ENCODE data around the gene NFIA.
"Not testable (repeated sequence)": the region's sequence is repeated elsewhere in the genome, so short reads cannot be mapped to it uniquely, and the experiment has no call there.

Gene NFIA

GRCh38 chr1:61058483-61059245, 23.7 kb upstream of the NFIA start:
- DNase-seq (ENCODE audit: low read depth in 2 of 2): no peak

DNA sequence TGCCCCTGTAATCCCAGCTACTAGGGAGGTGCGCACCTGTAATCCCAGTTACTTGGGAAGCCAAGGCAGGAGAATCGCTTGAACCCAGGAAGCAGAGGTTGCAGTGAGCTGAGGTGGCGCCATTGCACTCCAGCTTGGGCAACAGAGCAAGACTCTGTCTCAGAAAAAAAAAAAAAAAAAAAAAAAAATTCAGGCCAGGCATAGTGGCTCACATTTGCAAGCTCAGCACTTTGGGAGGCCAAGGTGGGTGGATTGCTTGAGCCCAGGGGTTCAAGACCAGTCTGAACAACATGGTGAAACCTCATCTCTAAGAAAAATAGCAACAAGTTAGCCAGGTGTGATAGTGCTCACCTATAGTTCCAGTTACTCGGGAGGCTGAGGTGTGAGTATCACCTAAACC, 20.8 kb upstream of the NFIA start:
- DNase-seq (ENCODE audit: low read depth in 2 of 2): not testable (repeated sequence)

GRCh38 chr1:61064673-61065072, 17.7 kb upstream of the NFIA start:
- no peak for DNase-seq (ENCODE audit: low read depth in 2 of 2)

DNA sequence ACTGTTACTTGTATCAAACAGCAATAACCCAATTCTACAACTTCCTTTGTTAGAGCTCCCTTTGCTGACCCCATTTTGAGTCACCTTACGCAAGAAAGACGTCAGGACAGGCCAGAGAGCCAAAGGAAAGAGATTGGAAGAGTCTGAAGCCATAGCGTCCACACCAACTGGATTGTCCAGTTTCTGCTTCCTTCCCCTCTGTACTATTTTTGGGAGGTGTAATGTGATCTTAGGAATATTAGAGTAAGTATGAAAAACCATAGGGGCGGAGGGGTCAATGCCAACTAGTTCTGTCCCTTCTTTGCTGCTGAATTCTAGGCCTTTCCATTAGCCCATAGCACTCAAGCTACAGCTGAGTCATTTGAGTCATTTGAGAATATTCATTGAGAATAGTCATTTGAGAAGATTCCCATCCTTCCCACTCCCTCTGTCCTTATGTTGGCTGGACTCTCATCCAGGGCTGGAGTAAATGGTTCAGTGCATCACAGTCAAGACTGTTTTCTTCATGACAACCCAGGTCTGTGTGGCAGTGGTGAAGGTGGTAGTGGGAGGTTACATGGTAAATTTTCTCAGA, 14.8 kb upstream of the NFIA start:
- no peak for DNase-seq (ENCODE audit: low read depth in 2 of 2)

DNA sequence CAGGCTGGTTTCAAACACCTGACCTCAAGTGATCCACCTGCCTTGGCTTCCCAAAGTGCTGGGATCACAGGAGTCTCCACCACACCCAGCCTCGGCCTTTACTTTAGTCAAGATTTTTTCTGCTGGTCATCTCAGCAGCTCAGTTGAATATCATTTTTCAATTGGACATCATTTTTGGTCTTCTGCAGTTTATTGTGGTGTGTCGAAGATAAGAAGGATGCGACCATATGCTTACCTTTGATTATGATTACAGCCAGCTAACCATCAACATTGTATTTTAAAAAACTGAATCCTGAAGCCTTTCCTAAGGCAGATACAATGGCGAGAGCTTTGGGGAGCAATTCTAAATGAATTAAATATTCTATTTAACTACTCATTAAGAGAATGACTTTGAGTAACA, 12.3 kb upstream of the NFIA start:
- no peak for DNase-seq (ENCODE audit: low read depth in 2 of 2)

DNA sequence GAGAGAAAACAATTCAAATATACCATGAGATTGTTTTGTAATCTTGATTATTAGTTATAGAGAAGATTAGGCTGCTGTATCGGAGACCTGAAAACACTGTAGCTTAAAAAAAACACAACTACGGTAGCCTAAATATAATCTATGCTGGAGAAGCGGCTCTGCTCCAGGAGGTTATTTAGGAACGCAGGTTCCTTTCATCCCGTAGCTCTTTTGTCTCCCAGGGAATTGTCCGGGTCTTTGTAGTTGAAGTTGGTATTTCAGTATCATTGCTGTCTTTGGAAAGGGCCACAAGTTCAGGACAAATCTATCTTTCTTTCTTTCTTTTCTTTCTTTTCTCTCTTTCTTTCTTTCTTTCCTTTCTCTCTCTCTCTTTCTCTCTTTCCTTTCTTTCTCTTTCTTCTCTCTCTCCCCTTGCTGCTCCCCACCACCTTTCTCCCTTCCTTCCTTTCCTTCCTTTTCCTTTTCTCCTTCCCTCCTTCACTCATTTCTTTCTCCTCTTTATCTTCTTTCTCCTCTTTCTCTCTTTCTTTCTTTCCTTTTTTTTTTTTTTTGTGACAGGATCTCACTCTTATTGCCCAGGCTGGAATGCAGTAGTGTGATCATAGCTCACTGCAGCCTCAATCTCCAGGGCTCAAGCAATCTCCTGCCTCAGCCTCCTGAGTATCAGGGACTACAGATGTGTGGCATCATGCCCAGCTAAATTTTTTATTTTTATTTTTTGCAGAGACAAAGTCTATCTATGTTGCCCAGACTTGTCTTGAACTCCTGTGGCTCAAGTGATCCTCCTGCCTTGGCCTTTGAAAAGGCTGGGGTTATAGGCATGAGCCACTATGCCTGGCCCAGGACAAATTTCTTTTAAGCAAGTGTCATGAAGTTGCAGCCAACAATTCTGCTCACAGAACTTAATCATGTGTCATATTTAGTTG, 10.9 kb upstream of the NFIA start:
- no peak for DNase-seq (ENCODE audit: low read depth in 2 of 2)

- no peak for DNase-seq (ENCODE audit: low read depth in 2 of 2)
These were observed 8.5 kb upstream of the NFIA start for GRCh38 chr1:61073871-61074270.

- not testable (repeated sequence) for DNase-seq (ENCODE audit: low read depth in 2 of 2)
These were observed 6.5 kb upstream of the NFIA start for GRCh38 chr1:61075833-61076232.

DNA sequence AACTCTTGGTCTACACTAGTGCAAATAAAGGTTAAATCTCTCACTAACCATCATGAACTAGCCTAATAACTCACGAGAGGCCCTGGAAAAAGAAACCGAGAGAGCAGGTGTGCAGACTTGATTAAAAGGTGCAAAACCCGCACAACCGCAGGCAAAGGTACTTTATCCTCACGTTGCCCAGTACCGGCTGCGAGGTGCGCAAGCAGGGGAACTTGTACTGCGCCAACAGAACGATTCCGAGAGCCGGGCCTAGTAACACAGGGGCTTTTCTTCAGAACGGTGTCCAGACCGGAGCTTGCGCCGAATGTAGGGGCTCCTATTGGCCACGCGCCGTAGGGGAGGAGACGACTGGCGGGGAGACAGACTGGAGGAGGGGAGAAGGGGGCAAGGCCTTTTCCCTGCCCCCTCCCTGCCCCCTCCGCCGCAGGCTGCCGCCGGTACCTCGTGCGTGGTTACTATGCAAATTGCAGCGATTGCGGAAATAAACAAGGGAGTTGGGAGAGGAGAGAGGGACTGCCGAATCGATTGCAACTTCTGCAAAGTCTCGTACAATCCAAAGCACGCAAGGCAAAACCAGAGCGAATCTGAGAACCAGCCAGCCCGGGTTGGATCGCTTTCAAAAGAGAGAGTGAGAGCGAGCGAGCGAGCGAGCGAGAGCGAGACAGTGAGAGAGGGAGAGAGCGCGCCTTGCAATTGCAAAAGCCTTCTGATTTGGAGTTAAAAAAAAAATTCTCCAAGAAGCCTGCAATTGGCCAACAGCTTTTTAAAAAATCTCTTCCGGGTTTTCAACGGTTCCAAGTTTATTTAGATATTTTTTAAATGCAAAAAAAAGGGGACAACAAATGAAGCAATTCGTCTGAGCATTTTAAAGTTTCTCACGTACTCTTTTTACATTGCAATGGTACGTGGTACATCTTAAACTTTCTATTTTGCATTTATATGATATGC, 5.4 kb upstream of the NFIA start:
- peak; percentile 47 to 65 for DNase-seq (ENCODE audit: low read depth in 2 of 2)

GRCh38 chr1:61077676-61078541, 4.5 kb upstream of the NFIA start:
- DNase-seq (ENCODE audit: low read depth in 2 of 2): peak; percentile 64 to 80

GRCh38 chr1:61078618-61079295, 3.6 kb upstream of the NFIA start:
- no peak for DNase-seq (ENCODE audit: low read depth in 2 of 2)

DNA sequence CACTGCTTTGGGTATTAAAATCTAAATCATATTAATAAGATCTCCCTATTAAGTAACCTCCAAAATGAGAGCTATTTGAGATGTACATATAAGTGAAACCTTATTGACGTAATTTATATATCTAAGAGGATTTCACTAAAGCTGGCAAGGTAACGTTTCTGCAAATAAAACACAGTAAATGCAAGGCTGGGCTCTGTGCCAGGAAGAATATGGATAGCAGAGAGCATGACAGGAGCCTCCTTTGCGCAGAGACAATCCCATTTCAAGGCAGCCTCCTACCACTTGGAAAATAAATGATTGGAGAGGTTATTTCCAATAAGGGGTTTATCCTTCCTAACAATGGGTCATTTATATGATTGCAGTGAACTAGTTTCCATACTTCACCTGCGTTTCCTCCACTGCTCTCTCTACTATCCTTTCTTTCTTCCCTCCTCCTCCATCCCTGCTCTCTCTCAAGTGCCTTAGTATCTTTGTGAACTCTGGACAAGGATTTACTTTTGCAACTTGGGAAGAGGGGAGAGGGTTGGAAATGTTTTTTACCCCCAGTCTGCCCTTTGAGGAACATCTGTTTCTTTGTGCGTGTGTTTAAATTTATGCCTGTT, 3.0 kb upstream of the NFIA start:
- DNase-seq (ENCODE audit: low read depth in 2 of 2): no peak

DNA sequence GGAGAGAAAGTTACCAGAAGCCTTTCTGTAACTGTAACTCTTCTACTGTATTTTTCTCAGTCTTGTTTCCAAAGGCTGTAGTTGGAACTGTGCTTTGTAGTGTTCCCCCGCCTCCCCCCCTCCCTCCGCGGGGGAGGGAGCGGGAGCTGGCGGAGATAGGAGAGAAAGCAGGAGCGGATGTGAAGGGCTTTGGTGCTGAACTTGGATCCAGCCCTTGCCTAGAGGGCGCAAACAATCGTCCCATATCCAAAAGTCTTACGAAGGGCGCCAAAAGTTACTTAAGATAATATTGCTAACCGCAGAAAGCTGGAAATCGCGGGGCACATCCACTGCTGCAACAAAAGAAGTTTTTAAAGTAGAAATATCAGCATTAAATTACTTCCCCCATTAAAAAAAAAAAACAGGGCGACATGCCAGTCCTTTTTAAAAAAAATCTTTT, 2.4 kb upstream of the NFIA start:
- no peak for DNase-seq (ENCODE audit: low read depth in 2 of 2)

GRCh38 chr1:61080413-61081143, 1.8 kb upstream of the NFIA start:
- DNase-seq (ENCODE audit: low read depth in 2 of 2): no peak

DNA sequence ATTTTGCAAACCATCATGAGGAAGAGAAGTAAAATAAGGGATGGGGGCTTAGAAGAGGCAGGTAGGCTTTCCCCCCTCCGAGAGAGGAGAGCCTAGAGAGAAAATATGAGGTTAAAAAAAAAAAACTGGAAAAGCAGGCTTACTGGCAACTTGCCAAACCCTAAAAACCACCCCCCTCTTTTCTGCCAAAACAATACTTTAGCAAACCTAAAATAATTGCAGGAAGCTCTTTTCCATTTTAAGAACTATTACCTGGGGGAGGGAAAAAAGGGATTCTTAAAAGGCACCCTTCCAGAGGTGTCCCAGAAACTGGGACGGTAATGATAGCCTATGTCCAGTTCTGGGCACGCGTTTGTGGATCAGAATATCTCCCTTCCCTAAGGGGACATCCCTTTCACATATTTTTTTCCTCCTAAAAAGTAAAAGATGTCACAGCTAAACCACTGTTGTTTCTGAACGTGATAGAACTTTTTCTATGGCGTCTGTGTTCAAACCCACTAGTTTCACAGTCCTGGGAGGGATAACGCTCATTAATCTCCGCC, 1.1 kb upstream of the NFIA start:
- no peak for DNase-seq (ENCODE audit: low read depth in 2 of 2)

GRCh38 chr1:61081686-61082310, 563 bp upstream of the NFIA start:
- DNase-seq (ENCODE audit: low read depth in 2 of 2): peak; percentile 37 to 43

DNA sequence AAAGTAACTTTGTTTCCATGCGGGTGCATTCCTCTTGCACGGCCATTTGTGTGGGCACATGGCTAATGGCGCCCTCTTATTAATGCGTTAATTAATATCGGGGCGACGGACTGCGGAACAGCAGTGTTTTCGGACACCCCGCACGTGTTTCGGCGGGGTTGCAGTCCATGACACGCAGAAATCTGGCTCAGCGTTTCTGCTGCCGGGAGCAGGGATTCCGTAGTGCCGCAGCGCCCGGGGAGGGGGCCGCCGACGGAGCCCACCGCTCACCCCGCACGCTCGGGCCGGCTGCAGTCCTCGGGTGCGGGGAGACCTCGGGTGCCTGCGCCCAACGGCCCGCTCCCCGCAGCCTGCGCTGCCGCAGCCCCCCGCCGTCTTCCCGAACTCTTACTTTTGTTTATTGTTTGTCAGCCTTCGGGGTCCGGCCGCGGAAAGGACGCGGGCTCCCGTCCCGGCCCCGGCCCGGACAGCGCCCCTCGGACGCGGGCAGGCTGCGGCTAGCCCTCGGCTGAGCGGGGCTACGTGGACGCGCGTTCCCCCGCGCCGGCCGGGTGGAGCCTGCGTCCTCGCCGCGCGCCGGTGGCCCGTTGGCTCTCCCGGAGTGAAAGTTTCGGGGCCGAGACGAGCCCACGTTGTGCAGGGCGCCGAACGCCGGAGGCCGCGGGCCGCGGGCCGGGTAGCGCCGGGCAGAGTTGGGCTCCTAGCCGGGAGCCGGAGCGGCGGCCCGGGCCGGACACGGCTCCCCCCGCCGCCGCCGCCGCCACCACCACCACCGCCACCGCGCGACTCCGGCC, 849 bp downstream of the NFIA start:
- no peak for DNase-seq (ENCODE audit: low read depth in 2 of 2)

Measured in stimulated activated CD8-positive, alpha-beta memory T cell treated with anti-CD3 and anti-CD28 coated beads, Interleukin-15, amount 100 ng/mL, for 4 hours (primary cell).